NCI-H1694 (cell line): ENCODE results near the gene B9D1.
A peak's percentile ranks its signal among the peaks of the same experiment; 100 is the strongest.
"Not testable (repeated sequence)": the region's sequence is repeated elsewhere in the genome, so short reads cannot be mapped to it uniquely, and the experiment has no call there.

ENCODE experiments used
- DNase-seq: peaks from one replicate; lab custom pipeline; 2025; lab: John Stamatoyannopoulos, UW

The B9D1 gene

GRCh38 chr17:19357761-19358160 lies 4.8 kb downstream of the B9D1 start:
- DNase-seq: no peak

DNA sequence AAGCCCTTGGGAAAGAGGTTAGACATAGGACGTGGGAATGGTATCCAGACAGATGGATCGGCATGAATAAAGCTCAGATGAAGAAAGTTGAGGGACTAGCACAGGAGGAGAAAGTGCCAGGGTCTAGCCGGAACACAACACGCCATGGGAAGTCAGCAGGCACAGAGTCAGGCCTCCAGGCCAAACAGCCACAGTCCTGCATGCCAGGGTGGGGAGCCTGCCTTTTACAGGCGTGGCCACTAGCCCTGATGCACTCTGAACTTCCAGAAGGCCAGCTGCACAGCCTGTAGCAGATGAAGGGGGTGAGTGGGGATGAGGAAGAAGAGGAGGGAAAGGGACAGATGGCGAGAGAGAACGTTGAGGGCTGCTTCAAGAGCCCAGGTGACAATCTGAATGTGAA lies 5.2 kb downstream of the B9D1 start:
- DNase-seq: no peak

DNA sequence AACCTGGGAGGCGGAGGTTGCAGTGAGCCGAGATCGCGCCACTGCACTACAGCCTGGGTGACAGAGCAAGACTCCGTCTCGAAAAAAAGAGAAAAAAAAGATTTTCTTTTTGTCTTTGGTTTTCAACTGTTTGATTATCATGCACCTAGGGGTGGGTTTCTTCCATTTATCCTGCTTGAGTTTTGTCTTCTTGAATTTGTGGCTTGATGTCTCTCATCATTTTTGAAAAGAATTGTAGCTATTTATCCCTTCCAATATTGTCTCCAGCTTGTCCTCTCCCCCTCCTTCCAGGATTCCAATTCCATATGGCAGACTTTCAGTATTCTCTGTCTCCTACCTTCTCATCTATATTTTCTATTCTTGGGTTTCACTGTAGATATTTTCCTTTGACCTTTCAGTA lies 7.8 kb downstream of the B9D1 start:
- DNase-seq: no peak

DNA sequence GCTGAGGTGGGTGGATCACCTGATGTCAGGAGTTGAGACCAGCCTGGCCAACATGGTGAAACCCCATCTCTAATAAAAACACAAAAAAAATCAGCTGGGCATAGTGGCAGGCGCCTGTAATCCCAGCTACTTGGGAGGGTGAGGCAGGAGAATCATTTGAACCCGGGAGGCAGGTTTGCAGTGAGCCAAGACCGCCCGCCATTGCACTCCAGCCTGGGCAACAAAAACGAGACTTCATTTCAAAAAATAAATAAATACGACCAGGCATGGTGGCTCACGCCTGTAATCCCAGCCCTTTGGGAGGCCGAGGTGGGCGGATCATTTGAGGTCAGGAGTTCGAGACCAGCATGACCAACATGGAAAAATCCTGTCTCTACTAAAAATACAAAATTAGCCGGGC lies 9.1 kb downstream of the B9D1 start:
- not testable (repeated sequence) for DNase-seq

GRCh38 chr17:19348806-19349205 lies 13.7 kb downstream of the B9D1 start:
- DNase-seq: no peak

GRCh38 chr17:19348081-19348650 lies 14.4 kb downstream of the B9D1 start:
- DNase-seq: no peak

DNA sequence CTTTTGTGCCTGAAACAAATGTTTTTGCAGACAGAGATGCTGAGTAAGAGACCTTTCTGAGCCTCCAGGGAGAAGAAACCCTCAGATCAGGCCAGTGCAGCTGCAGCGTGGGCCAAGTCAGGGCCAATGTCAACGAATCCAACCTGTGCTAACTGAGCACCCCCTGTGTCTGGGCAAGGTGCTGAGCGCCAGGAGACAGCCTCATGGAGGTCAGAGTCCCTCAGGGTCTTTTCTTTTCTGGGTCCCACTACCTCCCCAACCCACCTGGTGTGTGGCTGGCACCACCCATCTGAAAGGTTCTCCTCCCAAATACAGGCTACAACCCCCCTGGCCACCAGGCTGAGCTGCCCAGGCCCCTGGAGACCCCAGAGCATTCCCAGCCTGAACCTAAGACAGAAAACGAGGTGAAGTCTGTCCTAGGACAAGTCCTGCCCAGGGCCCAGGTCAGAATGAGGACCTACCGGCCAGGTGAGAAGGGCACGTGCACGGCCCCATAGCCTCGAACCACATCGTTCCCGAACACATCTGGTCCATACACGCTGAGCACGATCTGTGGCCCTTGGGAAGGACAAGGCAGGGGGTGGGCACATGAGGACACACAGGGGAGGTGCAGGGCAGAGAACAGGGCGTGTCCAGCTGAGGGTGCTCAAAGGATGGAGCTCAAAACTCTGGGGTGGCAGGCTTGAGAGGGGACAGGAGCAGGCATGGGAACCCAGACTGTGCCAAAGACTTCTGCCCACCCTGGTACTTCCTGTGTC lies 15.0 kb downstream of the B9D1 start:
- no peak for DNase-seq

DNA sequence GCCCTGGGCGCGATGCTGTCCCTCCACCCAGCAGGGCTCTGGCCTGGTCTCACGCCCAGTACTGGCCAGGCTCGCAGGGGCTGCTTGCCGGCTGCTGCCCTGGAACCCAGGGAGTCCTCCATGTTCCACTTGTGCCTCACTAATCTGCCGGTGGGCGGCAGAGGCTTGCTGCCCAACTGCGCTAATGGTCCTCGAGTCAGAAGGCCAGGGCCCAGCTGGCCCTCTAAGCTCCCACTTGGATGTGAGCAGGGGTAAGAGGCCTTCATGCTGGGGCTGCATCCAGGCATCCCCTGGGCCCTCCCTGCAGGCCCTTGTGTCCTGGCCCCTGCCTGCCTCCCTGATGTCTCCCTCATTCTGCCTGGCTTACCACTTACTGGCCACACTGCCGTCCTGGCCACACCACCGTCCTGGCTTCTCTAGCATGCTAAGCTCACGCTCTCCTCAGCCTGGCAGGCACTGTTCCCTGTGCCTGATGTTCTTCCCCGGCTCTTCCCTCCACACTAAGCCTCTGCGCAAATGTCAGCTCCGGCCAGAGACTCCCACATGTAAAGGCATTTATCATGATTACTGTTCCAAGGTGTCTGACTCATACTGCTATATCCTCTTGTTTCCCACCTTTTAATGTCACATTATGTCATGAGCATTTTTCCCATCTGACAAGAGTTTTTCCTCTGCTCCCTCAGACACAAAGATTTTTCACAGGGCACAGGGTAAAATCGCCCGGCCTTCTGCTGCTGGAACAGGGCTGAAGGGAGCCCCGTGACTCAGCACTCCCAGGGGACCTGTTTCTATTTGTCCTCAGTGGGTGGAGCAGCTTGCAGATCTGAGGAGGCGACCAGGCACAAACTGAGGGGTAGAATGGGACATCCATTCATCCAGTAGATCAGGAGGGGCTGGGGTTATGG lies 15.9 kb downstream of the B9D1 start:
- DNase-seq: peak; percentile 55

DNA sequence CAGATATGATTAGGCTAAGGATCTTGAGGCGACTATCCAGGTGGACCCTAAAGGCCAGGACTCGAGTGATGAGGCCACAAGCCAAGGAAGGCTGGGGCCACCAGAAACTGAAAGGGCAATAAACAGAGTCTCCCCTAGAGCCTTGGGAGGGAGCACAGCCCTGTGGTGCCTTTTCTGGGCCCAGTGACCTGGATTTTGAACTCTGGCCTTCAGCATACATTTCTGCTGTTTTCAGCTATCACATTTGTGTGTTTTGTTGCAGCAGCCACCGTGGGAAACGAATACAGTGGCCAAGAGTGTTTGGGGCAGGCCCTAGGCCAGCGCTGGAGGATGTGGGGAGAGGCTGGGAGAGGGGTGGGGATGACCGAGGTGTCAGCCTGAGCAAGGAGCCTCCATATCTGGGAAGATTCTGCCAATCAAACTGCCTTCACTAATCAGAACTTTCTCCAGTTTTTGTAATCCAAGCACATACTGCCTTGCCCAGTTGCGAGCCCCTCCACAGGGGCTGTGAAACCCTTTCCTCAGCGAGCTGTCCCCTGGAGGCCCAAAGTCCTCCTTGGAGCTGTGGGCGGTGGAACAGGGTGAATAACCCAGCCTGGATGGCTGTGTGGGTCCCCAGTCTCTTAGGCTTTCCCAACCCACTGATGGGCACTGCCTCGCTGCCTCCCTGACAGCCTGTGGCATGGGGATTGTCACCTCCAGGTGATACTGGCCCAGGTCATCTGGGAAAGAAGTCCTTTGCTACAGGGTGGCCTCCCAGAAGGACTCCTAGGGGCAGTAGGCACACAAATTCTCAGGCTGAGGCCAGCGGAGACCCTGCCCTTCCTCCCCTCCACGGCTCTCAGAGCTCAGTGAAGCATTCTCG lies 16.8 kb downstream of the B9D1 start:
- DNase-seq: no peak

- no peak for DNase-seq
Observed at GRCh38 chr17:19345067-19345460, 17.5 kb downstream of the B9D1 start.

DNA sequence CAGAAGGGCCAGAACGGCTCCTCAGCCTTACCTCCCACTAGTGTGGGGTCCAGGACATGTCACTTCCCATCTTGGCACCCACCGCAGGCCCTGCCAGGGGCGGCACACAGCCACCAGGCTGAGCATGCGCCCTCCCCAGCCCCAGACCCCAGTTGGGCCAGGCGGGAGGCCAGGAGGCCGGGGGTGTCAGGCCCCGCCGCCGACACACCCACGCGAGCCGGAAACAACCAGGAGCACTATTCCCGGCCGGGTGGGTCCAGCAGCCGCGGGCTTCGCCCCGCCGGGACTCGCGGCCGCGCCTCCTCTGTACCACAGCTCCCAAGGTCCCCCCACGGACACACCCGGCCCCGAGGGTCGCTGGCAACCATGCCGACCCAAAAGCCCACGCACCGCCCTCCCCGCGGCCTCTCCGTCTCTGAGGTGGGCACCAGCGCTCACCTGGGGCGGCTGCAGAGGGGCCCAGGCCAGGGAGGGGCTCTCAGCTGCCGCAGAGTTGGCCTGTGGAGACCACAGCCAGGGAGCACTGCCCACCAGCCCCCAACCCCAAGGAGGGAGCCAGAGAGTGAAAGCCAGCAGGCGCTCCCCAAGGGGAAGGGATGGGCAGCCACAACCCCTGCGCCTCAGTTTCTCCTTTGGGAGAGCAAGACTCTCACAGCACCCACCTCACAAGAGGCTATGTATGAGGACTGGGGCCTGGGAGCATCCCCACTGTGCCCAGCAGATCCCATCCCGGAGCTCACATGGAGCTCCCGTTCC lies 18.0 kb downstream of the B9D1 start:
- no peak for DNase-seq

GRCh38 chr17:19343671-19344151 lies 18.8 kb downstream of the B9D1 start:
- no peak for DNase-seq

GRCh38 chr17:19343256-19343630 lies 19.3 kb downstream of the B9D1 start:
- no peak for DNase-seq

DNA sequence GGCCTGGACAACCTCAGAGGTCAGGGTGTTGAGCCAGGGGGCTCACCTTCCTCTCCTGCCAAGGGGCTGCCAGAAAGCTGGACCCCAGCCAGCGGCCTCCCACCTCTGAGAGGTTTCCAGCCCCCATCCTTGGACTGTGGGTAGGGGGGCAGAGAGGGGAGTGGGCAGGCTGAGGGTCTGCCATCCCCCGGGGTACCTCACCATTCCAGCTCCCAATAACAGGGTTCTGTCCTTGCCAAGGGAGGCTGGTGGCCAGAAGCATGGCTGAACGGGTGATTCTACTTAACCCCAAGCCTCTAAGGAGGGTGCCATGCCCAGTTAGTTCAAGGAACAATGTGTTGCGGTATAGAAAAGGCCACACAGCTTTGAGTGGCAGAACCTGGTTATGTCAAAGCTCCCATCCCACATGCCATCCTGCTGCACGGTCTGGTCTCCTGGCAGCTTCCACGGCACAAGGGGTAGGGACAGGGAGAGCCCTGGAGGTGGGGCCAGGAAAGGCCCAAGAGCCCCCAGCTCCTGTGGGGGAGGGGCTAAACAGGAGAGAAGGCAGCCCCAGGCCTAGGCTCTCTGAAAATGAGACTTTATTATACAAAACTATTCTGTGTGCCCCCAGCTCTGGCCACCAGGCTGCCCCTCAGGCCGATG lies 19.8 kb downstream of the B9D1 start:
- DNase-seq: no peak

- no peak for DNase-seq
Observed at GRCh38 chr17:19341641-19342610, 20.6 kb downstream of the B9D1 start.

GRCh38 chr17:19341211-19341631 lies 21.3 kb downstream of the B9D1 start:
- DNase-seq: no peak

DNA sequence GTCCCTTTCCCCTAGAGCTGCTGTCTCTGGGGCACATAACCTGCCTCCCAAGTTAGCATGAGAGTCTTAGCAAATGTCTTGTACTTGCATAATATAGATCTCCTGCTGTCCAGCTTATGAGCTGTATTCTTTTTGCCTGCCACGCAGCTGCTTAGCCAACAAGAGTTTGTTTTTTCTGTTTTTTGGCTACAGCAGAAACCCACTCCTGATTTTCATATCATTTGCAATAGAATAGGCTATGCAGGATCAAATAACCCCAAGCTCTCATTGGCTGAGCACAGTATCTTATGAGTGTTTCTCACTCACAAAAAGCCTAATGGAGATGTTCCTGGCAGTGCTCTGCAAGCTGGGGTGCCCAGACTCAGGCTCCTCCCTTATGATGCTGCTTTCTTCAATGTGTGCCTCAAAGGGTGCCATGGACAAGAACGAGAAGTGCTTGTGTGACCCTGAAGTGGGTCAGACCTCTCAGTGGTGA lies 23.1 kb downstream of the B9D1 start:
- no peak for DNase-seq

DNA sequence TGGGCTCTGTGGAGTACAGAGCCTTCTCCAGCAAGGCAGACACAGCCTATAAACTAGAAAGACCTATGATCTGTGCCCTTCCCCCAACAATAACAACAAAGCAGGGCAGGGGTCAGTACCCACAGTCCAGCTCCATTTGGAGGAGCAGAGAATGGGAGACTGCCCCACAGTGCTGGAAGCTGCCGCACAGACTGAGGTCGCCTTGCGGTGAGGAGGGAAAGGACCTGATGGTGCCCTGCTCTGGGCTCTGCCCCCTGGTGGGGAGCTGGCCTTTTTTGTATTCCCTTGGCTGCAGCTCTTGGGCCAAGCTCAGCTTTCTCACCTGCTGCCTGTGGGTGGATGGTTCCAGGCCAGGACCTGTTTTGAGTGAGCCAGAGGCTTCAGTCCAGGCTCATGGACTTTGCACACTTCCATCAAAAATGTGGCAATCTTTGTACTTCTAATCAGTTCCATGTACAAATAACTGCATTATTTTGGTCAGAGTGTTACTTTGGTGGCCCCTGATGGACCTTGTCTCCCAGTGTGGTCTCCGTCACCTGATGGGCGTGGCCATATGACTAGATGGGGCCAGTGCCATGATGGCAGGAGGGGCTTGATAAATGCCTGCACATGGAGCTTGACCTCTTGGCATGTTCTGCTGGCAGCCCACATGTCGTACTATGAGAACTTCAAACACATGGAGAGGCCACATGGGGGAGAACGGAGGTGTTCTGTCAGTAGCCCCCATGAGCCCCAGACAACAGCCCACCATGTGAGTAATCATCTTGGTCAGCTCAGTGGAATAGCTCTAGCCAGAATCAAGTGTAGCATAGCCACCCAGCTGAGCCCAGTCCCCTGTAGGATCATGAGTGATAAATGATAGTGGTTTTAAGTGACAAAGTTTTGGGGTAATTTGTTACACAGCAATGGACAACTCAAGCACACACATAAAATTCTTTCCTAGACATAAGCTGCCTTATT lies 24.2 kb downstream of the B9D1 start:
- DNase-seq: peak; percentile 32
